Measurements from ENCODE around the gene LSM14A.

GRCh38 chr19:34217952-34218817, 45.9 kb downstream of the LSM14A start:
- TF ChIP-seq, protein P1, sequence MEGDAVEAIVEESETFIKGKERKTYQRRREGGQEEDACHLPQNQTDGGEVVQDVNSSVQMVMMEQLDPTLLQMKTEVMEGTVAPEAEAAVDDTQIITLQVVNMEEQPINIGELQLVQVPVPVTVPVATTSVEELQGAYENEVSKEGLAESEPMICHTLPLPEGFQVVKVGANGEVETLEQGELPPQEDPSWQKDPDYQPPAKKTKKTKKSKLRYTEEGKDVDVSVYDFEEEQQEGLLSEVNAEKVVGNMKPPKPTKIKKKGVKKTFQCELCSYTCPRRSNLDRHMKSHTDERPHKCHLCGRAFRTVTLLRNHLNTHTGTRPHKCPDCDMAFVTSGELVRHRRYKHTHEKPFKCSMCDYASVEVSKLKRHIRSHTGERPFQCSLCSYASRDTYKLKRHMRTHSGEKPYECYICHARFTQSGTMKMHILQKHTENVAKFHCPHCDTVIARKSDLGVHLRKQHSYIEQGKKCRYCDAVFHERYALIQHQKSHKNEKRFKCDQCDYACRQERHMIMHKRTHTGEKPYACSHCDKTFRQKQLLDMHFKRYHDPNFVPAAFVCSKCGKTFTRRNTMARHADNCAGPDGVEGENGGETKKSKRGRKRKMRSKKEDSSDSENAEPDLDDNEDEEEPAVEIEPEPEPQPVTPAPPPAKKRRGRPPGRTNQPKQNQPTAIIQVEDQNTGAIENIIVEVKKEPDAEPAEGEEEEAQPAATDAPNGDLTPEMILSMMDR (IDR thresholded peaks at IDR 0.05; ENCODE audit: insufficient read depth, low read length, poor library complexity, severe bottlenecking), result no peak
- no peak for TF ChIP-seq EZH2phosphoT487 (conservative IDR thresholded peaks at IDR 0.05; ENCODE audit: low read length)

Data from SU-DHL-6 (cell line).